HG02938 (cell line): Measurements from ENCODE around the gene BLOC1S5.
"Not testable (repeated sequence)": the region's sequence is repeated elsewhere in the genome, so short reads cannot be mapped to it uniquely, and the experiment has no call there.

ENCODE experiments used
- ATAC-seq: cut with Tn5 transposase; IDR thresholded peaks from one replicate; pipeline ENCODE4 v1.9.1; 2021; ENCODE audit warnings: mild to moderate bottlenecking, moderate library complexity; ENCODE audit not compliant: unreplicated experiment

The BLOC1S5 gene

DNA sequence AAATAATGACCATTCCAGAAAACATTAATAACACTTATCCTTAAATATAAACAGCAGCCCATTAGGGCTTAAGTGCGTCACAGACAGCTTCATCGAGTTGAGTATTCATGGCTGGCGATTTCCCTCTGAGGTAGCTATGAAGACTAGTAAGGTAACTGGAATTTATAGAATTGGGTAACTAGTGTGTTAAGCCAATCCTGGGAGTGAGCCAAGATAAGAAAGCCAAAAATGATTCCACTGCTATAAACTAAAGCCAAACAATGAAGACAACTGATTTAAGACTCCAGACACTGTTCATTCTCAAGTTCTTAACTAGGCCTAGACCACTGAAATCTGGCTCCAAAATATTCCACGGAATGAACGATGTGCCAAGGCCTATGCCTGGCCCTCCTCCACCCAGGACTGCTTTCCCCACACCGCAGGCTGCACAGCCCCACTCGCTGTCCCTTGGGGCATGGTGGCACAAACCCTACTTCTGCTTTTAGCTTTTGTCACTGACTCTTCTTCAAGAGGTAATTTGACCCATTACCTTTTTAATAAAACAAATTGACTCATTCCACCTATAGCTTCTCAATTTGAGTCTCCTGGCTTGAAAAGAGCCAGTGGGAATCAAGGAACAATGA is 66.0 kb downstream of the BLOC1S5 start:
- ATAC-seq, result no peak

DNA sequence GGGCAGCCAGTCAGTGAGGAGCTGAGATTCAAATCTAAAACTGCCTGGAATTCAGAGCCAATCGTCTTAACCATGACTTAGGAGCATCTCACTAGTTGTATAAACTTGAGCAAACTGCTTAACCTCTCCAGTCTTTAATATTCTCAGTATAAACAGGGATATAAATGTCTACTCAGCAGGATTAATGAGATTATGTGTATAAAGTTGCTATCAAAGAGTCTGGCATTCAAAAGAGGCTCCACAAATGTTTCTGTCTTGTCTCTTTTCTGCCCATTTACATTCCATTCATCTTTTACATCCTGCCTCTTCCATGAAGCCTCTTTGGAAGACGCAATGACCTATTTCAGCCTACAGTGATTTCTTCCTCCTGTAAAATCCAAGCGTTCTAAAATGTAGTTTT is 66.9 kb downstream of the BLOC1S5 start:
- ATAC-seq, result no peak

DNA sequence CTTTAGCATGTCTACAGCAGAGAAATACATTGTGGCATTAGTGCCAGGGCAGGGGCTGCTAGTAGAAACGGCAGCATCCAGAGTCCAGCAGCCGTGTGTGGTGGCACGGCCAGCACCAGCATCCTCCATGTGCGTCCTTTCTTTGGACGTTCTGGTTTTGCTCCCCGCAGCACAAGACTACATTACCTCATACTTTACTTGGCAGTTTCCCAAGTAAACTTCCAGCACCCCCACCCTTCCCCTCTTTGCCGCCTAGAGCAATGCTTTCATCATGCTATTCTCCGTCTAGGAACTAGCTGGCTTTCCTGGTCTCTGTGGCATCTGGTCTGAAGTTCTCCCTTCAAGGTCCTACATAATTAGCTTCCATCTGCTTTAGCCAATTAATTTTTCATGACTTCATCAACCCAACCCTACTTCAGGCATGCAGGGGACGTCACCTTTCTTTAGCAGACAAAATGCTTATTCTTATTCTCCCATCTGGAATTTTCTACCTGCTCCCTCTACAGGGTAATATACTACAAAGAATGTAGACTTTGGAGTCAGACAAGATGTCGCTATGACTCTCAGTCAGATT is 67.6 kb downstream of the BLOC1S5 start:
- no peak for ATAC-seq

DNA sequence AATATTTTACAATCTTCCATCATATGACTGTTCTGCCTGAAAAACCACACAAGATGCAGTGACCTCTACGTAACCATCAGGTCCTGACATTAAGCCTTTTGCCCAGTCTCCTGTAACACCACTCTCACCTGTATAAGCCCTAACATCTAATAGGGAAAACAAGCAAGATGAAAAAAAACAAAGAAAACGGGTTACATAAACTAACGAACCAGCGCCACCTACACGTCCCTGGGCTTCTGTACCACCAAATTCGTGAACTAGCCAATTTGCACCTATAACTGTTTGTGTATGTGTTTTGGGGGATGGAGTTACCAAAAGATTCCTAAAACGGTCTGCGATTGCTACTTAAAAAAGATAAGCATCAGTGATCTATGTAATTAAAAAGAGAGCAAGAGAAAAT is 70.2 kb downstream of the BLOC1S5 start:
- no peak for ATAC-seq

DNA sequence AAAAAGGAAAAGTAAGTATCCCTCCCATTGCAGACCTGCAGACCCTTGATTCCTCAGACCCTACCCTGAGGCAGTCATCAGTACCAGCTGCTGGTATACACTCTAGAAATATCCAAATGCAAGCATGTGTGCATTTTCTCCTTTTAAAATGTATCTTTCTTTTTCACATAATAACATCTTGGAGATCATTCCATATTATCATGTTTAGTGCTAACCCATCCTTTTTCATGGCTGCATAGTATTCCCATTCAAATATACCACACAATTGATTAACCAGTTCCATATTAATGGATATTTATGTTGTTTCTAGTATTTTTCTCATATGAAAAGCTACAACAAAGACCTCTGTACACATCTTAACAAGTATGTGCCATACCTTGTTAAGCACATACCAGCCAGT is 70.8 kb downstream of the BLOC1S5 start:
- ATAC-seq, result no peak

DNA sequence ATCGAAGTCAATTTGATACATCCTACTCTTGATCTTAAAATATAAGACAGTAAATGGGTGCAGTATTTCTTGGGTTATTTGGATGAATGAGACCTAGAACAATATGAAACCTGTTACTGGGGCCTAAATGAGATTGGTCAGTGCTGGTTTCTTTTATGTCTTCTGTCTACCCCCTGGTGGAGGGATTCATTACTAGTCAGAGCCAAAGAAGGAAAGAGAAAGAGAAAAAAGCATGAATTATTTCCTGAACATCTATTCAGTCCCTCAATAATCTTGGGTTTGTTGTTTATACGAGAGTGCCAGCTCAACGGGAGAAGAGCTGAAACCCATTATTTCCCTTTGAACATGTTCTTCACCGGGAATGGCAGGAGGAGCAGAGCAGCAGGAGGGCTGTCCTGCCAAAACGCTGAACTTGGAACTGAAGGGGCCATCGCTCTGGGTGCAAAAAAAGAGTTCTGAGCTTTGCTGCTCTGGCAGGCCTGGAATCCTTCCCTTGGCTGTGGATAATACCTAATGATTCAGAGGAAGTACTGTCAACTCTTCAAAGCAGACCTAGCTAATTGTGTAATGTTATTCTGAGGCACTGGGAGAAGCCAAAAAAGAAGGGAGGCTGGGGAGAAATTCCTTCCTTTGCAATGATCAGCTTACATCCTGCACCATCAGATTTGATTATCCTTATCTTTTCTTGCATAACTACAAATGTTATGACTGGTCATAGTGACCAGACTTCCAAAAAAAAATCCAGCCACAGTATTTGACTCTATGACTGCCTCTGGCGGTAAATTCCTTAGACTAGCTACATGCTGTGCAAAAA is 72.0 kb downstream of the BLOC1S5 start:
- peak; percentile 91 for ATAC-seq

DNA sequence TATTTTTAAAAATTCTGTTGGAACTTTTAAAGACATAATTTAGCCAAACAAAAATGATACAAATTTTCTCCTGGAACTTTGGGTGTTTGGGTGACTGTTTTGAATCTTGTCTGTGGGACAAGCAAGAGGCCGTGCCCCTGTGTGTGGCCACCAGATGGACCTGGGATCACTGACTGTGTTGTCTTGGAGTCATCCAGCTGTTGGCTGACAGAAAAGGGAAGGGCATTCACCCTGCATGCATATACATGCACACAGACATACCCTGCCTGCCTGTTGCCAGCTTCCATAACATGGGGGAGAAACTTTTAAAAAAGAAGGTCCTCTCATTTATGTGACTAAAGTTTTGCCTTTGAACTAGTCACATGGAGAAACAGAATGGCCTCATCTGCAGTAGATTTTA is 72.7 kb downstream of the BLOC1S5 start:
- ATAC-seq, result no peak

DNA sequence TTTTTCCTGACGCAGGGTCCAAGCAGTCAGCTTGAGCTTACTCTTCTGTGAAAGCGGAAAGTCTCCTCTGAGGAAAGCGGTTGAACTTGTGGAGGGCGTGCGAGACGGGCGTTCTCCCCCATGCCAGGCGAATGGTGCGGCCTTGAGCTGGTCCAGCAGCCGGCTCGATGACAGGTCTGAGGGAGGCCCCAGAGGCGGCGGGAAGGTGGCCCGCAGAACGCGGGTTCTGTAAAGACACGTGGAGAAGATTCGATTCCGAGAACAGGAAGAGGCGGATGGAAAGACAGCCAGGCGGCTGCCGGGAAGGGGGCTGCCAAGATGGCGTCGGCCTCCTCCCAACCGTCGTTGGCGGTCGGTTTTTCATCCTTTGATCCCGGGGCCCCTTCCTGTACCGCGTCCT is 78.0 kb downstream of the BLOC1S5 start:
- no peak for ATAC-seq

DNA sequence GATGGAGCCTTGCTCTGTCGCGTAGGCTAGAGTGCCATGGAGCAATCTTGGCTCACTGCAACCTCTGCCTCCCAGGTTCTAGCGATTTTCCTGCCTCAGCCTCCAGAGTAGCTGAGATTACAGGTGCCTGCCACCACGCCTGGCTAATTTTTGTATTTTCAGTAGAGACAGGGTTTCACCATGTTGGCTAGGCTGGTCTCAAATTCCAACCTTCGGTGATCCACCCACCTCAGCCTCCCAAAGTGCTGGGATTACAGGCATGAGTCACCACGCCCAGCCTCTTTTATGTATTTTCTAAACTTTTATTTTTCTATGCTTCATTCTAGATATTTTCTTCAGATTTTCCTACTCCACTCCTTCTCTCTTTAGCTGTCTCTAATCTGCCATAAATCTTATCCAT is 80.2 kb downstream of the BLOC1S5 start:
- not testable (repeated sequence) for ATAC-seq

DNA sequence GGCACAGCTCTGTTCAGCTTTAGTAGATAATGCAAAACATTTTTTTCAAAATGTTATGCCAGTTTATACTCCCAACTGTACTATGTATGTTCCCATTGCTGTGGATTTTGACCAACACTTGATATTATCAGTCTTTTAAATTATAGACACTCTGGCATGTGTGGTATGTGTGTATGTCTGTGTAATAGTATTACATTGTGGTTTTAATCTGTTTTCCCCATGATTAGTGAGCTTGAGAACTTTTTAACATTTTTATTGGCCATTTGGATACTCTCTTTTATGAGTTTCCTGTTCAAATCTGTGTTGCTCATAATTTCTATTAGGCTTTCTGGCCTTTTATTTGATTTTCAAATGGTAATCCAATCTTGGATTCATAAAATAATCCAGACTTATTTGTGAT is 84.4 kb downstream of the BLOC1S5 start:
- ATAC-seq, result no peak

DNA sequence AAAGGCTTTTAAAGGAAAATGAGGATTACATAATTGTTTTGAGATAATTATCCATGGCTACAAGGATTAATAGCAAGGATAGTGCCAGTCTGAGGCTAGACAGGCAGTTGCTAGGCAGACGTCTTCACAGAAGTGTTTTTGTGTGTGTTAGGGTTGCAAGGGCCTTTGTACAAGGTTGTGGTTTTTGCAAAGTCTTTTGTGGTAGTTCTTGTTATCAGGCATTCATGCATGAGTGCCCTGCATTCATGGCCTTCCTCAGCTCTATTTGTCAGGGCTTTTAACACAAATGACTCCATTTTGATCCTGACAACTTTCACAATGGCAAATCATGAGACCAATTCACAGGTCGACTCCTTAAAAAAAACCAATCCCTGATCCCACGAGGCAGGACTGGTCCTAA is 85.5 kb downstream of the BLOC1S5 start:
- ATAC-seq, result no peak

DNA sequence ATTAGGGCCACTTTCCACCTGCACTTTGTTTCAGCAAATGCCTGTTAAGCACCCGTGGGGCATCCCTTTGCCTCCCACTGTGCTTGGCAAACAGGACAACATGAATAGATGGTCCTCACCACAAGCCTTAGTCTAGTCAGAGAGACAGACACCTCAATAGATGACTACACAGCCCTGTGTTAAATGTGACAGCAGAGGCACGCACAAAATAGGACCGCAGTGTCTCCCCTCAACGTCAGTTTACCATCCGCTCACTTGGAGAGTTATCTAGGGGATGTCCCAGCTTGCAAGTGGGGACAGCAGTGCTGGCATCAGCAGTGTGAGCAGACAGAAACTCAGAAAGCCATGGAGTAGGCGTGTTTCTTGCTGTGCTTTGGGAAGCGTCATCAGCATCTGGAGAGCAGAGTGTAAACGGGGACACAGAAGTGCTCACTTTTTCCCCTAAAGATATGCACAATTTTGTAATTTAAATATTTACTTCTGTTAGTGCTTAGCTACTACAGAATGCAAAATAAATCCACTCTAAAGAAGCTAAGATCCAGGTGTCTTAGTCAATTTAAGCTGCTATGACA is 87.6 kb downstream of the BLOC1S5 start:
- no peak for ATAC-seq

DNA sequence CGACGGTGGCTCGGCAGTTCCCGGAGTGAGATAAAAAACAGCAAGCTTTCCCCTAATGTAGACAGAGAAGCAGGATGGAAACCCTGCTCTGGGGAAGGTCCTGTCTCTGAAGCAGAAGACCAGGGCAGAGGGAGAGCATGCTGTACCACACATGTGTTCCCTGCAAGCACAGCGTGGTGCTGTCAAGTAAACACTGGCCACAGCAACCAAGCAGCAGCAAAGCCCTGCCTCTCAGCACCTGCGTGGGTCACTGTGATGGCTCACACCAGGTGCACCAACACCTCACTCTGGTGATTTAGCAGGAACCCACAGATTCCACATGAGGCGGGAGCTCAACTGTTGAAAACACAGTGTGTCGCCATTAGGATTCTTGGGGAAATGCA is 88.4 kb downstream of the BLOC1S5 start:
- ATAC-seq, result peak; percentile 59

DNA sequence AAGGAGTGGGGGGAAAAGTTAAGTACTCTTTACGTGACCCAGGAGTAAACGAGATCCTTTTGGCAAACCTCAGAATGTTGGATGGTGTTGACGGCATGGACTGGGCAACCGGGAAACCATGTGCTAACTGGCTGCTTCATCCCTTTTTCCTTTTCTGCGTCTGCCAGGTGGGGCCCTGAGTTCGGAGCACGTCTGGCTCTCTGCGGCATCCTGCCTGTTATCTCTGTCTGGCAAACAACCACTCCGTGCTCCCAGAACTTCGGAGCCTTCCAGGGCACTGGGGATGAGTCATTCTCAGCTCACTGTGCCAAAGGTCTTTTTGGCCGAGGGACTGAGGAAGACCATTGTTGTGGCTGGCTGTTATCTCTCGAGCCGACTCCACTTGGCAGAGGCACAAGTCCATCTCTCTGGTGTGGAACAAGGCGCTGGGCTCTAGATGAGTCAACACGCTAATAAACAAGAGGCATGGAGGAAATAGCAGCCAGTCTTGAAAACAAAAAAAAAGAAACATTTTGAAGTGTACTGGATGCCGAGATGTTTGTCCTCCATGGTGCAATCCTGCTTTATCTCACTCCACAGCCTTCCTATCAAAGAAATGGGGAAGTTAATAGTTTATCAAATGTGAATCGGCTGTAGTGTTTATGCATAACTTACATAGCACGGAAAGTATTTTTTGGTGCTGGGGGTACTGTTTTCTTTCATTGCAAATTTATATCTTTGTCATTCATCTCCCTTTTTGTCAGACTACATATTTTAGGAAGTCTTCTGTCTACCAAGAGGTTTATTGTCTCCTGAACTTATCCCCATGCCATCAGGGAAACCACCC is 89.0 kb downstream of the BLOC1S5 start:
- peak; percentile 44 for ATAC-seq

DNA sequence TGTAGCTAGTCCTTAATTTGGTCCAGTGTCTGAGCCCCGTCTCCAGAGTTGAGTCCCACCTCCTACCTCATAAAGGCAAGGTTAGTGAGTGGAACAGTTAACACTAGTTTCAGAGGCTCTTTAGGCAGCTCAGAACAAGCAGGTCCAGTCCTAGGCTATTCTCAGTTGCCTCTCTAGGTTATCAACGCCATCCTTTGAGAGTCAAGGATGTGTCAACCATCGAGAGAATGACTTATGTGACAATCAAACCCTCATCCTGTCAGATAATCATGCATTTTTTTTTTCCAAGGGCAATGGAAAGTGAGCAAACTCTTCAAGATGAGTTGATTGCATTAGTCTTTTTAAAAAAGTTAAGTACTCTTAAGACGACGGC is 89.6 kb downstream of the BLOC1S5 start:
- ATAC-seq, result no peak

DNA sequence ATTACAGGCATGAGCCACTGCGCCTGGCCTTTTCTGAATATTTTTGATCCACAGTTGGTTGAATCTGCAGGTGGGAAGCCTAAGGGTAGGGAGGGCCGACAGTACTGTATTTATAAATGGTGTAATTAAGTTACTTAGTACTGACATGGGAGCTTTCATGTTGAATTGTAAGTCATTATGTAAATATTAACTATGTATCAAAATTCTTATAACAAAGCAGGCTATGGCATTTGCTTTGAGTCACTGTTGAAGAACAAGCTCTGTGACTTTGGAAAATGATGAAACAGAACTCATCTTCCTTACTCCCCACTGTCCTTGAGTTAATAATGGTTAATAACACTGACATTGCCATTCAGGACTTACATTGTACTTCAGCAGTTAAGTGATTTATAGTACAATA is 90.6 kb downstream of the BLOC1S5 start:
- ATAC-seq, result no peak

DNA sequence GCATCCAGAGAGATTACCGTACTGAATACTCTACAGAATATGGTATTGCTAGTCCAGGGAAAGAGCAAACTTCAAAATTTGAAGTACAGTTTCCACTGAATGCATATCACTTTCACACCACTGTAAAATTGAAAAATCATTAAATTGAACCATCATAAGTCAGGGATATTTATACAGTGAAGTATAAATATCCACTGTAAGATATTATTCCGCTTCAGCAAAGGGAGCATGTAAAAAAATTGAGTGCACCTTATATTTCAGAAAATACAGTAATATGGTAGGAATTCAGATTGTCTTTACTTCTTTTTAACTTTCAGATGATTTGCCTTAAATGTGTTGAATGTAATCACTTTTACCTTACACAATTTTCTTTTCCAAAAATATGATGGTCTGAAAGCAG is 92.7 kb downstream of the BLOC1S5 start:
- ATAC-seq, result no peak

DNA sequence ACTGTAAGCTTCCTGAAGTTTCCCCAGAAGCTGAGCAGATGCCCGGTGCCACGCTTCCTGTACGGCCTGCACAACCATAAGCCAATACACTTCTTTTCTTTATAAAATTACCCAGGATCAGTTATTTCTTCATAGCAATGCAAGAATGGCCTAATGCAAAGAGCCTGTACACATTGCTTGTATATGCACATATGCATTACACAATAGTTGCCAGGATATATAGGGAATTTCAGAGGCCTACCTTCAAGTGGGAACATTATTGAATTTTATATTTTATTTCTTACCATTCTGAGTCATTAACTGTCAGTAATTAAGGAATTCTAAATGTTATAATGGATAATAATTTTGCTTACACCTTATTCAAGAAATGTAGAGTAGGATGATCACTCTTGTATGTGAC is 93.6 kb downstream of the BLOC1S5 start:
- ATAC-seq, result no peak
